HG03442 (cell line): ENCODE data around the gene DENND2A.
"Not testable (repeated sequence)": the region's sequence is repeated elsewhere in the genome, so short reads cannot be mapped to it uniquely, and the experiment has no call there.

ENCODE experiments used
- ATAC-seq: cut with Tn5 transposase; IDR thresholded peaks from one replicate; pipeline ENCODE4 v1.9.1; 2021; ENCODE audit warnings: mild to moderate bottlenecking, moderate library complexity; ENCODE audit not compliant: unreplicated experiment

Gene DENND2A

DNA sequence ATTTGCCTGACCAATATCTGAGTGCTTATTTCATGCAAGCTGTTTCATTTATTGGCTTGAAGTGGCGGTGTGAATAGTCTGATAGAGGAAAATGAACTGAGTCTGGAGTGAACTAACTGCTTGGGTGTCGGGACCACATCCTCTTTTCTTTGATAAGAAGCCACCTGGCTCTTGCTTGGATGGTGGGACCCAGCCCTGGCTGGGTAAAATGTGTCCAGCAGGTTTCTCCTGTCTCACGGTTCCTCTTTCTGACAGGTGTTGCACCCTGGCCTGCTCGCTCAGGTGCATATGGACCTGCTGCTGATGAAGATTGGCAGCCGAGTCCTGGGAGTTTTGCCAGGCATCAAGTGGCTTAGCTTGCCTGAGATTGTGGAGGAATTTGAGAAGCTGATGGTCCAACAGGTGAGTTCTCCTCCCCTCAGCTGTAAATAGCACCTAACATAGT lies 33.8 kb upstream of the DENND2A start:
- no peak for ATAC-seq

DNA sequence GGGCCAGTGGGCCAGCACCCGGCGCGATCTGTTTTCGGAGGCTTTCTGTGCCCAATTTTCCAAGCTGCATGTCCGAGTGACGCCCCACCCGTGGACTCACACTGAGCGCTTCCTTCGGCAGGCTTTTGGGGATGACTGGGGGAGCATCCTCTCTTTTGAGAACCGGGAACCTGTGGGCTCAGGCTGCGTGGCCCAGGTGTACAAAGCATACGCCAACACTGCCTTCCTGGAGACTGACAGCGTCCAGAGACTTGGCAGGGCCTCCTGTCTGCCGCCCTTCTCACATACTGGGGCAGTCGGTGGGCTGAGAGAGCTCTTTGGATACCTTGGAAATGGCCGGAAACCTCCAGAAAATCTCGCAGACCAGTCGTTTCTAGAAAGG lies 33.2 kb upstream of the DENND2A start:
- ATAC-seq, result no peak

DNA sequence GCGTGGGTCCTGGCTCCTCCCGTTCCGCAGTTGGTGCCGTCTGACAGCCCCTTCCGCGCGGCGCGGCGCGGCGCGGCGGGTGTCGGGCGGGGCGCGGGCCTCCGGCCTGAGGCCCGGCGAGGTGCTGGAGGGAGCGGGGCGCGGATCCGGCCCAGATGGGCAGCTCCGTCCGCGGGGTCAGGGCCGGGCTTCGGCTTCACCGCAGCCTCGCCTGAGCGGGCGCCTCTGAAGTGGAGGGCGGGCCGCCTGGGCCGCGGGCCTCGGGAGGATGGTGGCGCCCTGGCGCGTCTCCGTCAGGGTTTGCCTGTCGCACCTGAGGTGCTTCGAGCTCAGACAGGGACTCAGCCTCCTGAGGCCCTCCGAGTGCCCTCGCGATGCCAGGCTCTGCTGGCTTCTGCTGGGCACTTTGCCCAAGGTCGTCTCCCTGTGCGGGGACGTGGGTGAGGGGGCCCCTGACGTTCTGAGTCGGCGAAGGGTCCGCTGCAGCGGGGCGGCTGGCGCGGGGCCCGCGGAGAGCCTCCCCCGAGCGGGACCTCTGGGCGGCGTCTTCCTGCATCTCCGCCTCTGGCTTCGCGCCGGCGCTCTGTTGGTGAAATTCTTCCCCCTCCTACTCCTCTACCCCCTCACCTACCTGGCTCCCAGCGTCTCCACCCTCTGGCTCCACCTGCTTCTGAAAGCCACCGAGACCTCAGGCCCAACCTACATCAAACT lies 32.6 kb upstream of the DENND2A start:
- ATAC-seq, result peak; percentile 42

DNA sequence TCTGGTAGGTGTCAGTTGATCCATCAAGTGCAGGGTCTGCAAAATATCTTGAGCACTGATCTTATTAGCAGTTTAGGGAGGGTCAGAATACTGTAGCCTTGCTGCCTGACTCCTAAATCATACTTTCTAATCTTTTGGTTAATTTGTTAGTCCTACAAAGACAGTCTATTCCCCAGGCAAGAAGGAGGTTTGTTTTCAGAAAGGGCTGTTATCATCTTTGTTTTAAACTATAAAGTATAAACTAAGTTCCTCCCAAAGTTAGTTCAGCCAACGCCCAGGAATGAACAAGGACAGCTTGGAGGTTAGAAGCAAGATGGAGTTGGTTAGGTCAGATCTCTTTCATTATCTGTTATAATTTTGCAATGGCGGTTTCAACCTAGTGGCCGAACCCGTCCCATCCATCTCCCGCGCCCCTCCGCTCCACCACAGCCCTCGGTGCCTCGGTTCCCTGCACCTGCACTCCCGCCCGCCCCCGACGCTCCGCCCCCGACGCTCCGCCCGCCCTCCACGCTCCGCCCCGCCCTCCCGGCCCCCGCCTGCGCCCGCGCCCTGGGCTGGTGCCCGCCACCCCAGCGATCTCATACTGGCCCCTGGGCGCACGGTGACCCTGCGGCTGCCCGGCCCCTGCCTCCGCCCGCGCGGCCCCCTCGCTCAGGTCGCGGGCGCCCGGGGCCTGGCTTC lies 31.9 kb upstream of the DENND2A start, which contains the start of gene ADCK2:
TSS of gene ADCK2 (plus strand) at position 564 of the 681 bp plus-strand sequence. CDS start 386 bp downstream, outside the sequence.
- ATAC-seq, result peak; percentile 48

DNA sequence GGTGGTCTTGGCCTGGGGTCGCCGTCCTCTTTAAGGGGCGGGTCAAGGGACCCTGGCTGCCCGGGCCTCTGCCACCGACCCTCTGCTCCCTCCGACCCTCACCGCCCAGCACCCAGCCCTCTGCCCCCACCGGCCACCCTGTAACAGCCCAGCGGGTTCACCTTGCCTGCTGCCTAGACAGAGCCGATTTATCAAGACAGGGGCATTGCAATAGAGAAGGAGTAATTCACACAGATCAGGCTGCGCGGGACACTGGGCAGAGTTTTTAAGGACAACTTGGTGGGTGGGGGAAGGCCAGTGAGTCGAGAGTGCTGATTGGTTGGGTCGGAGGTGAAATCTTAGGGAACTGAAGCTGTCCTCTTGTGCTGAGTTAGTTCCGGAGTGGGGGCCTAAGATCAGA lies 31.4 kb upstream of the DENND2A start:
- ATAC-seq, result no peak

DNA sequence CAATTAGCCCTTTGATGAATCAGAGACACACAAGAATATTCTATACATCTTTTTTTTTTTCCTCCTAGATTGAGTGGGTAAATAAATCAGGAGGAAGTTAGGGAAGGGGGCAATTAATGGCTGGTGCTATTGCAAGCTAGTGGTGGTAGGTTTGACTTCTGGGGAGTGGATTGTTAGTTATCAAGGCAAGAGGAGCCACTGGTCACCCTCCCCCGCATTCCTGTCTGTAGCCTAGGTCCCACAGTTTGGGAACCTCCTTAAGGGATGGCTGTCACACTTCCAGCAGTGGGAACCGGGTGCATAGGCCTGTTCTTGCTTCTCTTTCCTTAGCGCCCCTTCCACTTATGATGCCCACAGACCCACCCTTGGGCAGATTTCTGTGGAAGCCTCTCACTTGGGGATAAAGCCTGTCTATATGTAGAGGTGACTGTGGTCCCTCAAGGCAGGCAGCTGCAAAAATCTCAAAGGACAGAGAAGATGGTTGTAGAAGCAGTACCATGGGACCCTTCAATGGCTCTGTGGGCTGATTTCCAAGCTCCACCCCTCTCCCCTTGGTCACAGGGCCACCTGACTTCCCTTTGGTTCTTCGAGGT lies 29.8 kb upstream of the DENND2A start:
- ATAC-seq, result no peak

DNA sequence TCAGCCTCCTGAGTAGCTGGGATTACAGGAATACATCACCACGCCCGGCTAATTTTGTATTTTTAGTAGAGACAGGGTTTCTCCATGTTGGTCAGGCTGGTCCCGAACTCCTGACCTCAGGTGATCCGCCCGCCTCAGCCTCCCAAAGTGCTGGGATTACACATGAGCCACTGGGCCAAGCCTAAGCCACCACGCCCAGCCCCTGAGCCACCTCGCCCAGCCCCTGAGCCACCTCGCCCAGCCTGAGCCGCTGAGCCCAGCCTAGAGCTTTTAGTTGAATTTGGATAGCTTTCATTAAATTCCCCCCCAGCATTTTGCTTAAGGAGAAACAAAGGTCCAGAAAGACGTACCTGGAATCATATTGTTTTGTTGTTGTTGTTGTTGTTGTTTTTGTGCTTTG lies 29.2 kb upstream of the DENND2A start:
- not testable (repeated sequence) for ATAC-seq

DNA sequence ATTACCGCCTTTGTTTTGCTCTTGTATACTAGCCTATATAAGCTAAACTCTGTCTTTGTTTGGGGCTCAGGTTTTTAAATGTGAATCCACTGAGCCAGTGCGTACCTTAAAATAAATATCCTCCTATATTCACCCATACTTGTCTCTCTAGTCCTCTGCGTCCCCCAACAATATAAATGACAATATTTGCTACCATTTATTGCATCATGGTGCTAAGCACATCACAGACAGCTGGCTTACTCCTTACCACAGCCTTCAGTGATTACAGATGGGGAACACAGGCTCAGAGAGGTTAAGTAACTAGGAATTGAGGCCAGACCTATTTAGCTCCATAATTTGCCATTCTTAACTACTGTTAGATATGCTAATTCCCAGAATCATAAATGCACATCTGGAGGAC lies 28.7 kb upstream of the DENND2A start:
- no peak for ATAC-seq

DNA sequence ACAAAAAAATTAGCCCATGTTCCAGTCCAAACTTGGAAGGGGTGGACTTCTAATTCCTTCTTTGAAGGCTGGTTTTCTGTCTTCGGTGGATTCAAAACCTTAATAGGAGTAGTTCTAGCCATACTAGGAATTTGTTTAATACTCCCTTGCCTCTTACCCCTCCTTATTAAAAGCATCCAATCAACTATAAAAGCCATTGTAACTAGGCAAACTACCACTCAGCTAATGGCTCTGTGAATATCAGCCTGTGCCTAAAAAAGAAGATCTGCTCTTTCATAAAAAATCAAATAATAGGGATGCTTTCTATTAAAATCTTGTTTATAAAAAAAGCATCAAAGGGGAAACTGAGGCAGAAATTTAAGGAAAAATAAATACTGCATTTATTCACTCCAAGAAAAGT lies 28.0 kb upstream of the DENND2A start:
- ATAC-seq, result no peak

DNA sequence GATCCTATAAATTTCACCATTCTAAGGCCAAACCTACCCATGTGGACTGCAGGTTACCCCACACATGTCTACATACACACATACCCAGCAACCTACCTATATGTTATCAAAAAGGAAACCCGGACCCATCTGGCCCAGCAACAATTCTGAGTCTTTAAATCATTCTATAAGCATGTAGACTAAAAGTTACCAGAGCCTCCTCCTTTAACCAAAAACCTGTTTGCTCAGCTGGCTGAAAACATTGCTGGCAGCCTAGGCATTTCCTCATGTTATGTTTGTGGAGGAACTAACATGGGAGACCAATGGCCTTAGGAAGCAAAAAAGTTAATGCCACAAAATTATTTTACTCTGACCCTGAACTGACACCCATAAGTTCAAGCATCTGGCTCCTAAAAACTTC lies 26.9 kb upstream of the DENND2A start:
- ATAC-seq, result no peak

DNA sequence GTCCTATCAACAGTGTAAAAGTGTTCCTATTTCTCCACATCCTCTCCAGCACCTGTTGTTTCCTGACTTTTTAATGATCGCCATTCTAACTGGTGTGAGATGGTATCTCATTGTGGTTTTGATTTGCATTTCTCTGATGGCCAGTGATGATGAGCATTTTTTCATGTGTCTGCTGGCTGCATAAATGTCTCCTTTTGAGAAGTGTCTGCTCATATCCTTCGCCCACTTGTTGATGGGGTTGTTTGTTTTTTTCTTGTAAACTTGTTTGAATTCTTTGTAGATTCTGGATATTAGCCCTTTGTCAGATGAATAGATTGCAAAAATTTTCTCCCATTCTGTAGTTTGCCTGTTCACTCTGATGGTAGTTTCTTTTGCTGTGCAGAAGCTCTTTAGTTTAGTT lies 22.3 kb upstream of the DENND2A start:
- not testable (repeated sequence) for ATAC-seq

DNA sequence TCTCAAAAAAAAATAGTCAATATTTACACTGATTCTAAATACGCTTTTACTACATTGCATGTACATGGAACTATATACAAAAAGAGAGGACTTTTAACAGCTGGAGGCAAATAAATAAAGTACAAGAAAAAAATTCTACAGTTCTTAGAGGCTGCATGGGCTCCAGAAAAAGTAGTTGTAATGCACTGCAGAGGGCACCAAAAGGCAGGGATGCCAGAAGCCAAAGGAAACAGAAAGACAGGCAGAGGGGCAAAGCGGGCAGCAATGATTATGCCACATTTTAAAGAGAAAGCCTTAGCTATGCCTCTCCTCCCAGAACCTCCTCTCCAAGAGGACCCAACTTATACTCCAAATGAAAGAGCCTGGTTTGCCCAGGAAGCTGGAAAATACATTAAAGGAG lies 20.5 kb upstream of the DENND2A start:
- ATAC-seq, result no peak

DNA sequence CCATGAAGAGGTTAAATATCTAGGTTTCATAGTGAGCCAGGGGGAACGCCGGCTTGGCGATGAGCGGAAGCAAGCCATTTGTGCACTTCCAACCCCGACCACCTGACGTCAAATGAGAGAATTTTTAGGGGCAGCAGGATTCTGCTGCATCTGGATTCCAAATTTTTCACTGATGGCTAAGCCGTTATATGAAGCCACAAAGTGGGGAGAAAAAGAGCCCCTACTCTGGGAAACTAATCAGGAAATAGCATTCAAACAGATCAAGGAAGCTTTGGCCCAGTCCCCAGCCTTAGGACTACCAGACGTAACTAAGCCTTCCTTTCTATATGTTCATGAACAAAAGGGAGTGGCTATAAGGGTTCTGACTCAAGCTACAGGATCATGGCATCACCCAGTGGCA lies 19.2 kb upstream of the DENND2A start:
- no peak for ATAC-seq

DNA sequence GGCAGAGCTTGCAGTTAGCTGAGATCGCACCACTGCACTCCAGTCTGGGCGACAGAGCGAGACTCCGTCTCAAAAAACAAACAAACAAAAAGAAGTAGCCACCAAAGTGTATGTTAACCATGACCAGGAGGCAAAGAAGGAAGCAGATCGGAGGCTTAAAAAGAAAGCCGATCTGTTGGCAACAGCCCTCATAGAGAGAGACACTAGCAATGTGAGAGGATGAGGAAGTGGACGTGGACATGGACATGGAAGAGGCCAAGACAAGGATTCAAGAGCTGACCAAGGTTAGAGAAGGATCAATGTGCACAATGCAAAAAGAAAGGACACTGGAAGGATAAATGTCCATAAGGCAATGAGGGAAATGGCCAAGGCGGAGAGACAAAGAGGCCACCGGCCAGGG lies 17.3 kb upstream of the DENND2A start:
- ATAC-seq, result no peak

DNA sequence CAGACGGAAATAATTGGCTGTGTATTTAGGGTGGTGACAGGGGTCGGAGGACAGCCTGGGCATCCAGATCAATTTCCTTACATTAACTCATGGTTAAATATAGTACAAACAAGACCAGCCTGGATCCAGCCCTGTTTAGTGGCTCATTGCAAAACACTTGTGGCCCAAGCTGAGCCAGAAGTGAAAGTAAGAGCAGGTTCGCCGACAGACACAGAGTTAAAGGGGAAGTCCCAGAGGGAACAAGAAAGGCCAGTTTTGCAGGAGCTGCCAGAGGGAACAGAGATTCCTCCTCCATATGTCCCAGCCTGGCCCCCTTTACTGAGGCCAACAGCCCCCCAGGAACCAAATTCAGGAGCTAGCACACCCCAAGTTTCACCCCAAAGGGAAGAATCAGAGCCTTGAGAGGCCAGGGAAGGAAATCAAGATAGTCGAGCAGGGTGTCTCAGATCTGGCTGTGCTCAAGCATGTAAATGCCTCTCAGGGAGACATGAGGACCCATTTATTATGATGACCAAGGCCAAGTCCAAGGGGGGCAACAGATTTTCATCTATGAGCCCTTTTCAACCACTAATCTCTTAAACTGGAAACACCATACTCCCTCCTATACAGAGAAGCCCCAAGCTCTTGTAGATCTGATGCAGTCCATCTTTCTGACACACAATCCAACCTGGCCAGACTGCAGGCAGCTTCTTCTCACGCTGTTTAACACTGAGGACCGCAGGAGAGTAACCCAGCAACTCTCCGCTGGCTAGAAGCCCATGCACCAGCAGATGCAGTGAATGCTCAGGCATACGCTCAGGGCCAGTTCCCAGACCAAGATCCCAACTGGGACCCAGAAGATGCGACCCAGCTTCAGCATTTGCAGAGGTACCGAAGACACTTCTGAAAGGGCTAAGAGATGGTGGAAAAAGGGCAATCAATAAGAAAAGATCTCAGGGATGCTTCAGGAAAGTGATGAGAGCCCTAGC lies 16.2 kb upstream of the DENND2A start:
- ATAC-seq, result peak; percentile 90

DNA sequence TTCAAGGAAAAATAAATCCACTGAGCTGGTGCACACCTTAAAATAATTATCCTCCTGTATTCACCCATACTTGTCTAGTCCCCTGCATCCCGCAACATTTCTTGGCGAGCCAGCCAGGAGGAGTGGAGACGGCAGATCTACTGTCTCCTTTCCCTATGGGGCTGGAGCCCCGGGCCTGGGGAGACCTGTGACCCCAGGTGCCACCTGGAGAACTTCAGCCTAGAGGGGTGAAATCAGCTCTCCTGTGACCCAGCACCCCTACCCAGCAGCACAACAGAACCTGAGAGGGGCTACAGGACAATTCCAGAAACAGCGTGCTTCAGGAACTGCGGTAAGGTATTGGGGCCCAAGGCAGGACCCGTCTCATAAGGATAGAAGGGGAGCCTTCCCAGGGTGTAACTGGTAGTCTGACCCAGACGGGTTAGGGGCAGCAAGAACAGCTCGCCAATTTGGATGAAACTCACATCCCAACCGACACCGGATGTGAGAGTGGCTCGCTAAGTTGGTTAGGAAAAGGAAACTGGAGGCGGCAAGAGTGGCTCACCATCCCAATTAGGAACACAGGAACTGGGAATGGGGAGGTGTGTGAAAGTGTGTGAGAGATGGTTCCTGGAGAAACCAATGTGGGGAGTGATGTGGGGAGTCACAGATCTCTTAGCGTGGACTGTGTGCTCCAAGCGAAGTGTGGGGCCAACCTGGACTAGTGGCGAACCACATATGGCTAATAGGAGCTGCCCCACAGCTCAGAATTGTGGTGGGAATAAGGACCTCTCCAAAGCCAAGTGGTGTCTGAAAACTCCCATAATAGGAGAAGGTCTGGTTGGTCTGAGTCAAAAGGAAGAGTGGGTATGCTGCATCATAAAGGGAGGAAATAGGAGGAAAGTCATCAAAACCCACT lies 15.1 kb upstream of the DENND2A start:
- no peak for ATAC-seq

DNA sequence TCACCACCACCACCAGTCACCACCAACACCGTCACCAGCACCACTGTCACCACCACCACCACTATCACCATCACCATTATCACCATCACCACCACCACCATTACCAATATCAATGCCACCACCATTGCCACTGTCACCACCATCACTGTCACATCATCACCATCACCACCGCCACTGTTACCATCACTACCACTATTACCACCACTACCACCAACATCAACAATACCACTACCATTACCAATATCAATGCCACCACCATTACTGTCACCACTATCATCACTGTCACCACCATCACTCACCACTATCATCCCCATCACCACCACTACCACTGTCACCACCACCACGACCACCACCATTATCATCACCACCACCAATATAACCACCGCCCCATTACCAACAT lies 14.0 kb upstream of the DENND2A start:
- no peak for ATAC-seq

DNA sequence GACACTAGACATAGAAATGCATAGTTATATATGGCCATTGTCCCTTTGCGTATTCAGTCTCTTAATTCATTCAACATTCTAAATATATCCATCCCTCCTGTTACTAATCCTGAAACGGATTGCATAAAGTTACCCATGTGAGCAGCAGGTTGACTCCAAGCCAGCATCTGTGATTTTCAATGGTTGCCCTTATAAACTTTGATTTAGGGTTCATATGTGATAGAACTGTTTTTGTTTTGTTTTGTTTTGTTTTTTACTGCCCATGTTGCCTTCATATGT lies 13.4 kb upstream of the DENND2A start:
- ATAC-seq, result no peak

DNA sequence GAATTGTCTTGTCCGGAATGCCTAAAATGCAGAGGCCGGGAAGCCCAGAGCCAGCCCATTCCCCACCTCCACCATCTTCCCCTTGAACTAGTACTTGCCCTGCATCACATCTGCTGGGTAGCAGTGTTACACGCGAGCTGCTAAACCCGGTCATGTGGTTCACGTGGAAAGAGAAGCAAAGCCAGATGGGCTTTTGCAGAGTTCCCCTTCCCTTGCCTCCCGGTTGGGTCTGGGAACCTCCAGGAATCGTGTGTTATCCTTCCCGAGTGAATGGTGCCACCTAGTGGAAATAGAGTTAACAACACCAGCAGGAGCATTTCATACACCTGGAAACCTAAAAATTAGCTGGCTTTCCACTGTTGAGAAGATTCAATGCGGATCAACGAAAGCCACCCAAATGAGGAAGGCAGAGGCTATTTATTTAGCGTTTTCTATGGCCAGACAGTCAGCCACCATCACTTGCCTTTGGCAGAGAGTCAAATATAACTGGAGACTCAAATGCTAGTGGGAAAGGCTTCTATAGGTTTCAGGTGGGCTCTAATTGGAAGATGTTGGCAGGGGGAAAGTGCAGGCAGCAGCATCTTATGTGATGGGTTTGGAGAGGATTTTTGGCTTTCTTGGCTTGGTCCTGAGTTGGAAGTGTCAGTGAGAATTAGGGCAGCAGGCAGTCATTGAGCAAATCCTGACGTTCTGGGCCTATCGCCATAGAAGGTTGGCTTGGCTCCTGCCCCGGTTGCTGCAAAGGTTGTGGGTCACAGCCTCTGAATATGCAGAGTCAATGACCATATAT lies 12.9 kb upstream of the DENND2A start:
- ATAC-seq, result no peak
